Transverse colon (tissue), 4 donors: Measurements from ENCODE around the gene MARCHF3.

Experiments
- CTCF ChIP-seq, 5 experiments: fragments of 200-600 bp in 3 of 5; fragments of 450-650 bp in 2 of 5; sonication (generic) in 3 of 5; IDR thresholded peaks; 1 replicate in 2 of 5; 2 replicates in 3 of 5; pipeline ENCODE4 v1.5.1; 2016 to 2017; ENCODE audit warnings: antibody characterized with exemption in 5 of 5, inconsistent platforms in 3 of 5, mild to moderate bottlenecking in 2 of 5, moderate library complexity in 1 of 5
- POLR2AphosphoS5 ChIP-seq, 3 donors: sonication (generic); formaldehyde crosslinking; IDR thresholded peaks; one replicate each; pipeline ENCODE4 v1.6.1; 2016; ENCODE audit warnings: antibody characterized with exemption in 3 of 3

- TF ChIP-seq CTCF (IDR thresholded peaks at IDR 0.05) (peak in 1 of 5 experiments; percentile 11), POLR2AphosphoS5 (IDR thresholded peaks at IDR 0.05) (peak in 2 of 3 donors; percentile 51)
Measured at GRCh38 chr5:127040796-127041520, 10.6 kb upstream of the MARCHF3 start.
